ENCODE measurements around the gene TBR1. TPM values are rescaled to one million over a fixed set of nuclear protein-coding genes. Genes with fewer than 3 reads are reported as not detected.

Gene TBR1
- total and polyA plus RNA-seq, 2 of the 4 experiments (the other 2 are of a cell fraction), result not detected

DNA sequence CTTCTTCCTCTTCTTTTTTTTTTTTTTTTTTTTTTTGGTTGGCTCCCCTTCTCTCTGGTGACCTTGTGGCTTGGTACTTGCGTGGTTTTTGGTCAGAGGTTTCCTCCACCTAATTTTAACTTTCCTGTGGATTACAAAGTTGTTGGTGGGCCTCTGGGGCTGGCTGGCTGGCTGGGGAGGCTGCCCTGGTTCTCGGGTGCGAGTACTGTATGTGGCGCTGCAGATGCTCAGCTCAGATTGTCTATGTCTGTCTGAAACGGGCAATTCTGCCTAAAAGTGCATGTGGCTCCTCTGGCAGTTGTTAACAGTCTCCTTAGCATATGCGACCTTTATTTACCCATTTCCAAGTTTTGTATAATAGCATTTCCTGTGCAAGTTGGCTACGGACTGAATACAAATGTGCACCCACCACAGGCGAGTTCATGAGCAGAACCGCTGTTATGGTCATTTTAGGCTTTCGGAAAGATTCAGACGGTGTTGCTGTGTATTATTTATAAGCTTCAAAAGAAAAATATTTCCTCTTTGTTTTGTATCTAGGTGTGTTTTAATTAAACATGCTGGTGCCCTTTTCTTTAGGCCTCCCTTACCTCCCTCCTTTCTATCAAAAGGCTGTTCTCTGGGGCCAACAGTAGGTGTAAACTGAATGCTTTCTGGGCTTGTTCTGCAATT, 4.4 kb downstream of the TBR1 start:
- no peak overlapping the region for H4K91ac ChIP-seq (ENCODE audit: insufficient read depth, low read depth, low read length)
- no peak overlapping the region for H2AK5ac ChIP-seq (ENCODE audit: low read depth, low read length)
- H2BK20ac ChIP-seq (ENCODE audit: low read depth, low read length), result no peak overlapping the region
- intact Hi-C loops (cut with micrococcal nuclease), result loop anchor here (10.0 kb wide), 1 partner anchor 704 kb away; no protein-coding TSS in a partner anchor
- no peak overlapping the region for H3K27ac ChIP-seq (ENCODE audit: insufficient read depth, low read length)
- no peak overlapping the region for H3K23ac ChIP-seq (ENCODE audit: low read depth, low read length)
- H3K4me1 ChIP-seq (ENCODE audit: control insufficient read depth, insufficient read depth, low read length), result peaks cover 2% of the 10 kb centered on the region; the same call in 1 of the 2 replicates
- no peak overlapping the region for H2BK5ac ChIP-seq (ENCODE audit: low read depth, low read length, poor library complexity, severe bottlenecking)
- no peak overlapping the region for H4K5ac ChIP-seq (ENCODE audit: low read depth, low read length)
- no peak overlapping the region for H2AFZ ChIP-seq (replicated peaks; ENCODE audit: low read length, poor library complexity)
- TF ChIP-seq MXI1 (IDR thresholded peaks at IDR 0.05; ENCODE audit: borderline replicate concordance, low read depth, low read length) (no peak), USF2 (IDR thresholded peaks at IDR 0.05; ENCODE audit: low read depth, low read length) (no peak), MAFK (IDR thresholded peaks at IDR 0.05; ENCODE audit: low read depth, low read length) (no peak), CEBPB (IDR thresholded peaks at IDR 0.05; ENCODE audit: low read depth, low read length) (no peak), MAZ (IDR thresholded peaks at IDR 0.05; ENCODE audit: borderline replicate concordance, low read depth, low read length) (no peak), SMC3 (IDR thresholded peaks at IDR 0.05; ENCODE audit: low read depth, low read length) (no peak), RAD21 (IDR thresholded peaks at IDR 0.05; ENCODE audit: low read length) (no peak), FOS (IDR thresholded peaks at IDR 0.05; ENCODE audit: low read depth, low read length) (no peak), RCOR1 (IDR thresholded peaks at IDR 0.05; ENCODE audit: insufficient replicate concordance, low read length) (no peak), NFE2L2 (IDR thresholded peaks at IDR 0.05; ENCODE audit: low read depth, low read length) (no peak), CHD1 (IDR thresholded peaks at IDR 0.05; ENCODE audit: low read depth, low read length) (no peak), CTCF (conservative IDR thresholded peaks at IDR 0.05; ENCODE audit: low read depth, low read length) (no peak), BHLHE40 (IDR thresholded peaks at IDR 0.05; ENCODE audit: low read depth, low read length) (no peak), POLR2A (IDR thresholded peaks at IDR 0.05; ENCODE audit: low read depth, low read length) (no peak), RFX5 (IDR thresholded peaks at IDR 0.05; ENCODE audit: low read depth, low read length) (no peak)
- TF ChIP-seq, protein P1, sequence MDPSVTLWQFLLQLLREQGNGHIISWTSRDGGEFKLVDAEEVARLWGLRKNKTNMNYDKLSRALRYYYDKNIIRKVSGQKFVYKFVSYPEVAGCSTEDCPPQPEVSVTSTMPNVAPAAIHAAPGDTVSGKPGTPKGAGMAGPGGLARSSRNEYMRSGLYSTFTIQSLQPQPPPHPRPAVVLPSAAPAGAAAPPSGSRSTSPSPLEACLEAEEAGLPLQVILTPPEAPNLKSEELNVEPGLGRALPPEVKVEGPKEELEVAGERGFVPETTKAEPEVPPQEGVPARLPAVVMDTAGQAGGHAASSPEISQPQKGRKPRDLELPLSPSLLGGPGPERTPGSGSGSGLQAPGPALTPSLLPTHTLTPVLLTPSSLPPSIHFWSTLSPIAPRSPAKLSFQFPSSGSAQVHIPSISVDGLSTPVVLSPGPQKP (IDR thresholded peaks at IDR 0.05; ENCODE audit: borderline replicate concordance, low read depth, low read length), result no peak
- H3K4me2 ChIP-seq (ENCODE audit: low read depth, low read length), result no peak overlapping the region
- H3K9ac ChIP-seq (ENCODE audit: low read depth, low read length), result no peak overlapping the region
- ChIA-PET POLR2A (ENCODE audit: unreplicated experiment) (no interaction called here), CTCF (interaction anchor here (1.1 kb wide), 1 partner anchor 17 kb away, joined by 9 read pairs; no protein-coding TSS in a partner anchor)
- H3K79me1 ChIP-seq (ENCODE audit: low read depth in 1 of 2, low read length in 2 of 2), result no peaks in the 10 kb centered on the region
- H3K9me3 ChIP-seq (ENCODE audit: control insufficient read depth, insufficient read depth, low read length), result peaks cover 21% of the 10 kb centered on the region
- no CpG with 5 or more reads among the region's 11 CpGs for WGBS, 2 experiments (ENCODE audit: extremely low coverage in 2 of 2, insufficient read length in 1 of 2)
- no TSS peak for BruUV-seq (replicated peaks)
- no peak overlapping the region for H3K14ac ChIP-seq (replicated peaks; ENCODE audit: low read depth, low read length)
- H3K56ac ChIP-seq (ENCODE audit: extremely low read depth, insufficient read depth, low read length), result no peak overlapping the region
- DNase-seq, result no peak
- in situ Hi-C loops (cut with MboI; ENCODE audit: low sequenced_read_pairs), result no loop called here
- no peaks in the 10 kb centered on the region; the same call in 1 of the 2 replicates for H3K9me1 ChIP-seq (ENCODE audit: insufficient read depth, low read length)
- peaks cover 91% of the 10 kb centered on the region for H3K27me3 ChIP-seq (ENCODE audit: control insufficient read depth, insufficient read depth, low read length)
- peaks cover 8% of the 10 kb centered on the region; the same call in 1 of the 2 replicates for H4K20me1 ChIP-seq (ENCODE audit: insufficient read depth, low read length)
- H3K18ac ChIP-seq (ENCODE audit: low read depth, low read length), result no peak overlapping the region
- H3K36me3 ChIP-seq (ENCODE audit: control insufficient read depth, insufficient read depth, low read length), result no peaks in the 10 kb centered on the region
- no peak overlapping the region for H2BK120ac ChIP-seq (ENCODE audit: low read depth, low read length)
- no peak for ATAC-seq (ENCODE audit: low read depth)
- H2AK9ac ChIP-seq (replicated peaks; ENCODE audit: low read depth, low read length, poor library complexity), result no peak overlapping the region
- H3K4me3 ChIP-seq (ENCODE audit: insufficient read depth, low read depth, low read length), result no peak overlapping the region
- H4K8ac ChIP-seq (ENCODE audit: low read depth in 2 of 2, low read length in 2 of 2), result no peak overlapping the region
- dilution Hi-C loops (cut with HindIII; ENCODE audit: low sequenced_read_pairs, unreplicated experiment), result no loop called here
- H3K4ac ChIP-seq (ENCODE audit: low read depth, low read length), result no peak overlapping the region
- H2BK15ac ChIP-seq (ENCODE audit: low read depth, low read length), result no peak overlapping the region
